GM20000 (cell line): Measurements from ENCODE around the gene NUP205.
"Not testable (repeated sequence)": the region's sequence is repeated elsewhere in the genome, so short reads cannot be mapped to it uniquely, and the experiment has no call there.

Experiments used
- DNase-seq: peaks from one replicate; pipeline ENCODE4 v3.0.0; 2012; ENCODE audit warnings: low spot score
- TF ChIP-seq, protein P1 (sequence below): IDR thresholded peaks from 2 replicates; pipeline ENCODE4 v1.5.1; 2012; ENCODE audit warnings: mild to moderate bottlenecking, control low read depth; ENCODE audit errors: extremely low read depth, missing control alignments

Gene NUP205

DNA sequence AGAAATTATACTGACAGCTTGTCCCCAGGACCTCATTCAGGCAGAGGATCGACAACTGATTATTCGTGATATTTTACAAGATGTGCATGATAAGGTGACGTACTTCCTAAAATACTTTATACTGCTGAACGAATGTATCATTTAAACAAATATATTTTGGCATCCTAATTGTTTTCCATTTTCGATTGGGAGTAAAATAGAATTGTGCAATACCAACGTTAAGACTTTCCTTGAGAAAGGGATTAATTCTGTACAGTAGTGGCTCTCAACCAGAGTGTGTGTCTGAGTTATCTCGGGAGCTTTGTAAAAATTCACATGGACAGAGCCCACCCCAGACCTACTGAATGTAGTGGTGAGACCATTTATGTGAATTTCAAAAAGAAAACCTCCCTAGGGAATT, 60.8 kb downstream of the NUP205 start:
- no peak for DNase-seq
- TF ChIP-seq, protein P1, sequence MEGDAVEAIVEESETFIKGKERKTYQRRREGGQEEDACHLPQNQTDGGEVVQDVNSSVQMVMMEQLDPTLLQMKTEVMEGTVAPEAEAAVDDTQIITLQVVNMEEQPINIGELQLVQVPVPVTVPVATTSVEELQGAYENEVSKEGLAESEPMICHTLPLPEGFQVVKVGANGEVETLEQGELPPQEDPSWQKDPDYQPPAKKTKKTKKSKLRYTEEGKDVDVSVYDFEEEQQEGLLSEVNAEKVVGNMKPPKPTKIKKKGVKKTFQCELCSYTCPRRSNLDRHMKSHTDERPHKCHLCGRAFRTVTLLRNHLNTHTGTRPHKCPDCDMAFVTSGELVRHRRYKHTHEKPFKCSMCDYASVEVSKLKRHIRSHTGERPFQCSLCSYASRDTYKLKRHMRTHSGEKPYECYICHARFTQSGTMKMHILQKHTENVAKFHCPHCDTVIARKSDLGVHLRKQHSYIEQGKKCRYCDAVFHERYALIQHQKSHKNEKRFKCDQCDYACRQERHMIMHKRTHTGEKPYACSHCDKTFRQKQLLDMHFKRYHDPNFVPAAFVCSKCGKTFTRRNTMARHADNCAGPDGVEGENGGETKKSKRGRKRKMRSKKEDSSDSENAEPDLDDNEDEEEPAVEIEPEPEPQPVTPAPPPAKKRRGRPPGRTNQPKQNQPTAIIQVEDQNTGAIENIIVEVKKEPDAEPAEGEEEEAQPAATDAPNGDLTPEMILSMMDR, result no peak

DNA sequence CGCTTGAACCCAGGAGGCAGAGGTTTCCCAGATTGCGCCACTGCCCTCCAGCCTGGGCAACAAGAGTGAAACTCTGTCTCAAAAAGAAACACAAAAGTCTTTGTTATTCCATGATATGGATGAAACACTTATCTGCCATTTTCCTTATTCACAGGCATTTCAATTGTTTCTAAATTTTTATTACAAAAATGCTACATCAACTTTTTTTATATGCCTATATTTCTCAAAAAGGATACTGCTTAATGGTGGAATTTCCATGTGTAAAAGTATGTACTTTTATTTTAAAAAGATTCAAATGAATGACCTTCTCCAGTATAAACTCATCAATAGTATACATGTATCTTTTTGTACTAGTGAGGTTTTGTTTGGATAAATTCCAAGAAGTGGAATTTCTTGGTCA, 62.7 kb downstream of the NUP205 start:
- TF ChIP-seq, protein P1, result no peak
- DNase-seq, result no peak

DNA sequence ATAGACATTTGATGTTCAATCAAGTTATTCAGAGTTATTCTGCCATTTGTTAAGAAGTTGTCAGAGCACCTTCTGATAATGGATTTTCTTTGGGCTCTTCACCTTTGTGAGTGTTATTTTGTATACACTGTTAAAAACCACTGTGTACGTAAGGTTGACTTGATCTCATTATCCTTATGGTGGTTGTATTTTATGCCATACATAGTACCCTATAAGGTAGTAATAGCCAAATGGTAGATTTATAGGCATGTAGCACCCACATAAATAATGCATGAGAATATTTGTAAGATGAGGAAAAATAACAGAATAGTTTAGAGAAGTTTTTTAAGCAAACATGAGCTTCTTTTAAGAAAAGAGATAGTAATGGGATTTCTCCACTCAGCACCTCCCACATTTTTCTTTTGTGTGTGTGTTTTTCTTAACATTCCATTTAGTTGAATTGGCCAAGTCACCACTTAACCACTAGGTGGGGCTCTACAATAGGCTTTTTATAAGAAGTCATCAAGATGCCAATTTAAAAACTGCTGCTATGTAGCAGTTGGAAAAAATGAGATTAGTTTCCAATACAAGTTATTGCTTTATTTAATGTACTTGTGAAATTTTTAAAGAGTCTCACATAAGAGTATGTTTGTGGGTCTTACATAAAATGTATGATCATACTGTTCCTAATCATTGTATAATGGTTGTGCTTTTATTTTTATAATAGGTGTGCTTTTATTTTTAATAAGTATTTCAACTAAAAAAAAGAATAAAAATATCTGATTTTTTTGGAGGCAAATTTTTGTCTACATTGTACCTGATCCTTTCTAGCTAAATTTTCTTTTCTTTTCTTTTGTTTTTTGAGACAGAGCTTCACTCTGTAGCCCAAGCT, 63.5 kb downstream of the NUP205 start:
- peak; percentile 20 for DNase-seq

DNA sequence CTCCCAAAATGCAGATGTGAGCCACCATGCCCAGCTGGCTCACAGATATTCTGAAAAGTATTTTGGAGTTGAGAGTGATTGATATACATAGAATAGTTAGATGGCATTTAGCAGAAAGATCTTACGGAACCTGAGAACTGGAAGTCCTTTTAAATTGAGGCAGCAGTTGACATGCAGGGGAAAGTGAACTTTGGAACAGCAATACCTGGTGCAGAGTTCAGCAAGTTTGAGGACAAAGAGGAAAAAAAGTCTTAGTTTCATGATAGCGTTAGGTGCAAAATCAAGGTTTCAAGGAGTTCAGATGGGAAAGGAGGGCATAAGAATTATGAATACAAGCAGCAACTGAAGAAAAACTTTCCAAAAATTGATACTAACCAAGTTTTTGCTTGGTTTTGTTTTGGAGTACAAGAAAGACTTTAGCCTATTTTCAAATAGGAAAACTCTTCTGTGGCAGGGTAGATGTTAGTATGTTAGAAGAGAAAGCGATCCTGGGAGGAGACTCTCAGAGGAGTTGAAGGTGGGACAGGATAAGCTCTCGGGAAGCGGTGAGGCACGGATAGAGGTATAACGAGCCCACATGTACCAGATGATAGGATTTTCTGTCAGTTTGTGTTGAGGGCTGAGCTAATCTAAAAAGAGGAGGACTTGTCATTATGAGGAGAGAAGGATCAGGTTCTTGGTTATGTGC, 76.6 kb downstream of the NUP205 start:
- TF ChIP-seq, protein P1, result no peak
- DNase-seq, result no peak

More for the DNA sequence above, 63.5 kb downstream of the NUP205 start:
- TF ChIP-seq, protein P1, result peak; percentile 44

DNA sequence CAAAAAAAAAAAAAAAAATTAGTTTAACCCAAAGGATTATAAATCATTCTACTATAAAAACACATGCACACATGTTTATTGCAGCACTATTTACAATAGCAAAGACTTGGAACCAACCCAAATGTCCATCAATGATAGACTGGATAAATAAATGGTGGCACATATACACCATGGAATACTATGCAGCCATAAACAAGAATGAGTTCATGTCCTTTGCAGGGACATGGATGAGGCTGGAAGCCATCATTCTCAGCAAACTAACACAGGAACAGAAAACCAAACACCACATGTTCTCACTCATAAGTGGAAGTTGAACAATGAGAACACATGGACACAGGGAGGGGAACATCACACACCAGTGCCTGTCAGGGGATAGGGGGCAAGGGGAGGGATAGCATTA, 82.0 kb downstream of the NUP205 start:
- DNase-seq, result not testable (repeated sequence)

DNA sequence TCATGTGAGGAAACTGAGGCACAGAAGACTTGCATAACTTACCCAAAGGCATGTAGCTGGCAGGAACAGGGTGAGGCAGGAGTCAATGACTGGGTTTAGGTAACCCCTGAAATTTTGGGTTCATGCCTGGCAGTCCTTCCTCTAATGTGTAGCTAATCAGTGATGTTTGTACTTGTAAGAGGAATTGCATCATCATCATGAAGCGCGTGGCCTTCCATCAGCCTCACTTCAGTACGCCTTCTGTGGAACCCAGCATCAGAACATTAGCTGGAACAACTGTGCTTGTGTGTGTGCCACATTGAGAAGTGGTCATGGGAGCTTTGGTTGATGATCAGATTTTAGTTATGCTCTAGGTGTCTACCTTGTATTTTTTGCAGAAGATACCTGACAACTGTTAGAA, 86.4 kb downstream of the NUP205 start:
- no peak for DNase-seq

DNA sequence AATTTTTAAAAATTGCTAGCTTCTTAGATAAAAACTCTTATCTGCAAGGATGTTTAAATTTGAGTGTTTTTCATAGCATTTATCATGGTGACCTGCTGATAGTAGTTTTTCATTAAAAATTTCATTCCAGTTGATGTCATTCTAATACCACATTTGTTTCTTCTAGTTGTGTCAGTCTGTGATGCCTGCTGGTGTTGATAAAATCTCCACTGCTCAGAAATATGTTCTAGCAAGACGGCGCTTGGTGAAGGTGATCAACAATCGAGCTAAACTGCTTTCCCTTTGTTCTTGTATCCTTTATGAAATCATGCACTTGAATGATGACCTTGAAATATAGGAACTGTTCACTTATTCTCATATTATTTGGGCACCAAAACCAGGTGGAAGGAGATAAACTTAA, 87.0 kb downstream of the NUP205 start:
- no peak for DNase-seq
- TF ChIP-seq, protein P1, result no peak

More for the DNA sequence above, 86.4 kb downstream of the NUP205 start:
- TF ChIP-seq, protein P1, result no peak
